ENCODE data around the gene PGA3.
A peak's percentile ranks its signal among the peaks of the same experiment; 100 is the strongest.

PGA3 gene

DNA sequence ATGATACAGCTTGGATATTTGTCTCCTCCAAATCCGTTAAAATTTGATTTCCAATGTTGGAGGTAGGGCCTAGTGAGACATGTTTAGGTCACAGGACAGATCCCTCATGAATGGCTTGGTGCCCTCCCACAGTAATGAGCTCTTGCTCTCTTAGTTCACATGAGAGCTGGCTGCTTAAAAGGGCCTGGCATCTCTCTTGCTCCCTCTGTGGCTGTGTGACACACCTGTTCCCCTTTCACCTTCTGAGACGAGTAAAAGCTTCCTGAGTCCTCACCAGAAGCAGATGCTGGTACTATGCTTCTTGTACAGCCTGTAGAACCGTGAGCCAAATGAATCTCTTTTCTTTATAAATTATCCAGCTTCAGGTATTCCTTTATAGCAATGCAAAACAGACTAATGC is 45.6 kb upstream of the PGA3 start:
- POLR2A ChIA-PET = no interaction called here
- CTCF ChIA-PET = interaction anchor here (0.6 kb wide), 1 partner anchor 13 kb away, joined by 6 read pairs; no protein-coding TSS in a partner anchor
- no peak for TF ChIP-seq CTBP1 (IDR thresholded peaks at IDR 0.05; ENCODE audit: borderline replicate concordance)
- TF ChIP-seq SUZ12 (IDR thresholded peaks at IDR 0.05) = no peak
- no peak for TF ChIP-seq FOXK2 (IDR thresholded peaks at IDR 0.05)
- no peak for TF ChIP-seq L3MBTL2 (conservative IDR thresholded peaks at IDR 0.05)
- TF ChIP-seq HDGF (IDR thresholded peaks at IDR 0.05; ENCODE audit: borderline replicate concordance) = no peak
- no peak for TF ChIP-seq BHLHE40 (IDR thresholded peaks at IDR 0.05; ENCODE audit: borderline replicate concordance)
- no peak for TF ChIP-seq SP1 (IDR thresholded peaks at IDR 0.05)
- TF ChIP-seq FOXA1 (IDR thresholded peaks at IDR 0.05) = no peak
- no peak for TF ChIP-seq FOXM1 (IDR thresholded peaks at IDR 0.05; ENCODE audit: borderline replicate concordance)
- TF ChIP-seq ELF4 (IDR thresholded peaks at IDR 0.05) = no peak
- TF ChIP-seq ARNT (IDR thresholded peaks at IDR 0.05) = no peak
- TF ChIP-seq TARDBP (IDR thresholded peaks at IDR 0.05) = no peak
- no peak for TF ChIP-seq ZNF384 (IDR thresholded peaks at IDR 0.05)
- no peak for TF ChIP-seq PKNOX1 (IDR thresholded peaks at IDR 0.05)
- TF ChIP-seq NFRKB (IDR thresholded peaks at IDR 0.05) = no peak
- no peak for TF ChIP-seq LEF1 (IDR thresholded peaks at IDR 0.05; ENCODE audit: borderline replicate concordance)
- no peak for DNase-seq (ENCODE audit: extremely low spot score)

DNA sequence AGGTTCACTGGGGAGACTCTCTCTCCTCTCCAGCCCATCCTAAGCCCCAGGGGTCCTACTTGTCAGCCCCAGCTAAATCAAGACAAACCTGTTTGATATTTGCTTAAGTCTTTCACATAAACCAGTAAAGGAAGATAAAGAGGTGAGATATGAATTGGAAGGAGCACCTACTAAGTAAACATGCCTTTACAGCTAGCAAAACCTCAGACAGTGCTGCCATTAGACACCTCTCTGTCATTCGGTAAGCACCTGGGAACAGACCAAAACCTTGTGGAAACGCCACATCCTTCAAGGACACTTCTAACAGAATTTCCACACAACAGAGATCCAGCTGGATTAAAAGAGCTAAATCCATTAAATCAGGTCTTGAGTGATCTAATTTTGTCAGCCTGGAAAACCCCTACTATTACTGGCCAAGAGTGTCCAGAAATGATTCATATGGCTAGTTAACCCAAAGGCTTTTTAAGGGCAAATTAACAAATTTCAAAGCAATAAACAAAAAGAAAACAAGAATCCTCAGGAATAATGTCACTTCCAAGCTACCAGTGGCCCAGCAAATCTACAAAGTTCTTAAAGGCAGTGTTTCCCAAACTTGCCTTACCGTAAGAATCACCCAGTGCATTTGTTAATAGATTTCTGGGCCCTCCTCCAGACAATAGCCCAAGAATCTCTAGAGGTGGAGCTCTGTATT is 44.5 kb upstream of the PGA3 start:
- TF ChIP-seq FOXM1 (IDR thresholded peaks at IDR 0.05; ENCODE audit: borderline replicate concordance) = no peak
- POLR2A ChIA-PET = interaction anchor here (0.5 kb wide), 1 partner anchor 411 kb away, joined by 3 read pairs; no protein-coding TSS in a partner anchor
- CTCF ChIA-PET = no interaction called here
- no peak for DNase-seq (ENCODE audit: extremely low spot score)

GRCh38 chr11:61160487-61161189 is 42.7 kb upstream of the PGA3 start:
- CTCF ChIA-PET = interaction anchor here (0.6 kb wide), 1 partner anchor 386 kb away, joined by 3 read pairs; no protein-coding TSS in a partner anchor
- POLR2A ChIA-PET = interaction anchor here (1.4 kb wide), 1 partner anchor 14 kb away, joined by 6 read pairs; no protein-coding TSS in a partner anchor
- no peak for DNase-seq (ENCODE audit: extremely low spot score)
- TF ChIP-seq L3MBTL2 (conservative IDR thresholded peaks at IDR 0.05) (peak; percentile 49), SUZ12 (IDR thresholded peaks at IDR 0.05) (no peak)

DNA sequence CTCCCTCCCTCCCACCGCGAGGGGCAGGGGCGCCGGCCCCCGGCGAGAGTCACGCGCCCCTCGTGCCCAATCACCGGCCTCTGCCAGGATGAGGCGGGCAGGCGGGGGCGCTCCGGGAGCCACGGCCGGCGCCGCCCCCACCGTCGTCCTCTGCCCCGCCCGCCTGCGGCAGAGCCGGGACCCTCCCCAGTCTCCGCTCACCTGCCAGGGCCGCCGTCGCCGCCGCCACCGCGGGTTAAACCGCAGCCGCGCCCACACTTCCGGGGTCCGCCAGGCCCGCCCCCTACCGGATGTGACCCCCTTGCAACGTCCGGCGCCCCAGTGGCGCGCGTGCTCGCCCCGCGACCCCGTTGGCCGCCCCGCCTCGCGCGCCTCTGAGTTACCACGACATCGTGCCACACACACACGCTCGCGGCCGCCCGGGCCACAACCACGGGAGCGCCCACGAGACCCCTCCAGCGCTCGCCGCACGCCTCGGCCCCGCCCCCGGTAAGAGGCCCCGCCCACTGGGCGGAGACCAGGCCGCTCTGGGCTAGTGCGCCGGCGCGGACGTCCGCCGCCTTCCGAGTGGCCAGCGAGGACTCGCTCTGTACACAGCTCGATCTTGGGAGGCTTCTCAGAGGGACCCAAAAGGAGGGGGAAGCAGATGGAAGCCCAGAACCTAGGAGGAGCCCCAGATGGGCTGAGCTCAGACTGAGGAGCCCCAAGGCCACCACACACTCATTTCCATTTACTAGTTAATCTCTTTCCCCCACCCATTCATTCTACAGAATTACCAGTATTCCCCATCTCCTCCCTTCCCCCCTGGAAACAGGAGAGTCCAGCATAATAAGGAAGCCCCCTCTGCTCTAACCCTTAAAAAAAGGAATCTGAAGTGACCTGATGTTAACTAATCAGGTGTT is 41.9 kb upstream of the PGA3 start, which contains the start of gene VPS37C:
Gene VPS37C (minus strand): TSS at position 237 of the 902 bp plus-strand sequence. CDS start 22,597 bp downstream, outside the sequence.
- CTCF ChIA-PET = no interaction called here
- DNase-seq (ENCODE audit: extremely low spot score) = peak; percentile 97
- POLR2A ChIA-PET = interaction anchor here (0.6 to 1.4 kb wide), 13 partner anchors 8 to 255 kb away, joined by 3 to 10 read pairs (median 4); partner anchors contain the start of genes PRPF19 and TMEM216
- TF ChIP-seq FOXA1 (IDR thresholded peaks at IDR 0.05) = no peak
- no peak for TF ChIP-seq TARDBP (IDR thresholded peaks at IDR 0.05)

GRCh38 chr11:61162092-61162941 is 41.0 kb upstream of the PGA3 start:
- CTCF ChIA-PET = no interaction called here
- DNase-seq (ENCODE audit: extremely low spot score) = no peak
- TF ChIP-seq ARNT (IDR thresholded peaks at IDR 0.05) = no peak
- TF ChIP-seq SP1 (IDR thresholded peaks at IDR 0.05) = no peak
- no peak for TF ChIP-seq FOXA1 (IDR thresholded peaks at IDR 0.05)
- no peak for TF ChIP-seq LEF1 (IDR thresholded peaks at IDR 0.05; ENCODE audit: borderline replicate concordance)
- peak; percentile 53 for TF ChIP-seq PKNOX1 (IDR thresholded peaks at IDR 0.05)
- no peak for TF ChIP-seq L3MBTL2 (conservative IDR thresholded peaks at IDR 0.05)
- POLR2A ChIA-PET = interaction anchor here (0.9 to 1.4 kb wide), 11 partner anchors 9 to 256 kb away, joined by 3 to 6 read pairs (median 4); partner anchors contain the start of genes PRPF19 and TMEM216

- no peak for TF ChIP-seq FOXM1 (IDR thresholded peaks at IDR 0.05; ENCODE audit: borderline replicate concordance)
These were observed 40.3 kb upstream of the PGA3 start for GRCh38 chr11:61163021-61163420.

More at GRCh38 chr11:61163021-61163420, 40.3 kb upstream of the PGA3 start:
- DNase-seq (ENCODE audit: extremely low spot score) = no peak
- POLR2A ChIA-PET = no interaction called here
- CTCF ChIA-PET = no interaction called here

All from HEK293T (cell line).